GM03348 (cell line): ENCODE measurements around the gene SAPCD2.
"Not testable (repeated sequence)": the region's sequence is repeated elsewhere in the genome, so short reads cannot be mapped to it uniquely, and the experiment has no call there.

Source experiments
- DNase-seq: peaks from one replicate; pipeline ENCODE4 v3.0.0; 2012; ENCODE audit warnings: low spot score

SAPCD2 gene

DNA sequence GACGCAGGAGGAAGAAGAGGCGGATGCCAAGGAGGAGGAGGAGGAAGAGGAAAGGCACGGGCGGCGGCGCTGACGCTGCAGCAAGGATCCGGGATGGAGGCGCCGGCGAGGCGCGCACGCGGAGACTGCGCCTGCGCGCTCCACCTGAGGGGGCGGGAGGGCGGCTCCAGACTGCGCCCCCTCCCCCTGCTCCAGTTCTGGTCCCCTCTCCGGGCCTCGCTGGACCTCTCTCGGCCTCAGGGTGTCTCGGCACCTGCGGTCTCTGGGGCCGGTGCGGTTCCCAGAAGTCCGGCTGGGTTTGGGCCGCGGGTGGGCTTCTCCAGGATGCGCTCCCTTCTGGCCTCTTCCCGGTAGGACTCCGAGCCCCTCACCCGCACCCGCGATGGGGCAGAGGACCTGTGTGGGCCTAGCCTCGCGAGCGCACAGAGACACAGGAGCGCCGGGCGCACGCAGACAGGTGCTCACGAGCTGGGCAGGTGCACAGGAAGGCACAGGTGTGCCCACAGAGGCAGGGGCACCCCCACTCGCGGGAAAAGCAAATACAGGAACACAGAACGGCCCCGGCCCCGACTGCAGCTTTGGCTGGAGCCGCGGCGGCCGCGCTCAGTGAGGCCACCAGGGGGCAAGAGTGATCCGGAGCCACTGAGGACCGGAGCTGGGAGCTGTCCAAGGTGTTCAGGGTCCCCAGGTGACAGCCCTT is 24.1 kb downstream of the SAPCD2 start, which contains the start of gene NPDC1:
Gene NPDC1 (minus strand): TSS at position 90 of the 700 bp plus-strand sequence. CDS start 188 bp downstream, outside the sequence.
- DNase-seq: peak; percentile 94

DNA sequence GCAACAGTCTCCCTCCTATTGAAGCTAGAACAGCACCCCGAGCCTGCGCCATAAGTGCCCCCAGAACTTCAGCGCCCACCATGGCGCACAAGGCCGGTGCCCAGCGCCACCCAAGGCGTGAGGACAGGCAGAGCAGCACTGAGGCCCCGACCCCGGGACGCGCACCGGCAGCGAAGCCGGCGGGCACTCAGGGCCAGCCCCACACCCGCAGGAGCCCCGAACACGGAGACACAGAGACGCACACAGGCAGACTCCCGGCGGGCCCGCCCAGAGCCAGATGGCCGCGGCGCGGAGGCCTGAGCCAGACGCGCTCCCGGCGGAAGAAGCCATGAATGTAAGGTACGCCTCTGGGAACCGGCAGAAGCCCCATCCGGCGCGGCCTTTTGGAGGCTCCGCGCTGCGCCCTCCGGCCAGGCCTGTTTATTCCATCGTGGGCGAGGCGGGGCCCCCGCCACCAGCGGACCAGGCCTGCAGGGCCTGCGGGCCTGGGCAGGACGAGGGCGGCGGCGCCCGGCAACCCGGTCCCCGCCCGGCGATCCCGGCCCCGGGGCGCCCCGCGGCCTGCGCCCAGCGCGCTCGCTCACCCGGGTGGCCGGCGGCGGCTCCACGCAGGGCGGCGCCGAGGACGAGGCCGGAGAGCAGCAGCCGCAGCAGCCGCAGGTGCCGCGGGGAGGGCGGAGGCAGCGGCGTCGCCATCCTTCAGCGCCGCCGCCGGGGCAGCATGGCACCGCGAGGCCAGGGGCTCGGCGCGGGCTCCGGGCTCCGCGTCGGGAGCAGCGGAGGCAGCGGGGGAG is 24.9 kb downstream of the SAPCD2 start:
- DNase-seq: peak; percentile 71

DNA sequence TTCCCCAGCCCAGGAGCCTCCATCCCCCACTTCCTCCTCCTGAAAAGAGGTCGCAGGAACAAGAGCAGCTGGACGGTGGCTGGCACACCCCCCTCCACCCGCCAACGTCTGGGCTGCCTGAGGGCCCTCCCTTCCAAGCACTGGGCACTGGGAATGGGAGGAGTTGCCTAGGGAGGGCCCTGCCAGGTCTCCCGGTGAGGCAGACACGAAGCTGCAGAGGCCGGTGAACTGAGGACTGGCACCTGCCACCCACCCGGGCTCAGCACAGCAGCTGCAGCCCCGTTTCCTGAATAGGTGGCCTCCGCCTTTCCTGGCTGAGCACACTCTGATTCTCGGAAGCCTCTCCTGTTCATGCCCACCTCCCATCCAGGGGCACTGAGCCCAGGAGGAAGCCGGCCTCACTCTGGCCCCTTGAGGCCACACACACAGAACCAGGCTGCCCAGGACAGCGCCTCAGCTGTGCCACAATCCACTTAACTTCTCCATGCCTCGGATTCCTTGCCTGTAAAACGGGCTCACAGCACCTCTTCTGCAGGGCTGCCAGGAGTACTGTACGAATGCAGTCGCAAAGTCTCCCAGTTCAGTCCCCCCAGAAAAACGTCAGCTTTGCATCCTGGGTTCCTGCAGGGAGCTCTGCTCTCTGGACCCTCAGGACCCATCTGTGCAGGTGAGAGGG is 25.7 kb downstream of the SAPCD2 start:
- DNase-seq: peak; percentile 44

DNA sequence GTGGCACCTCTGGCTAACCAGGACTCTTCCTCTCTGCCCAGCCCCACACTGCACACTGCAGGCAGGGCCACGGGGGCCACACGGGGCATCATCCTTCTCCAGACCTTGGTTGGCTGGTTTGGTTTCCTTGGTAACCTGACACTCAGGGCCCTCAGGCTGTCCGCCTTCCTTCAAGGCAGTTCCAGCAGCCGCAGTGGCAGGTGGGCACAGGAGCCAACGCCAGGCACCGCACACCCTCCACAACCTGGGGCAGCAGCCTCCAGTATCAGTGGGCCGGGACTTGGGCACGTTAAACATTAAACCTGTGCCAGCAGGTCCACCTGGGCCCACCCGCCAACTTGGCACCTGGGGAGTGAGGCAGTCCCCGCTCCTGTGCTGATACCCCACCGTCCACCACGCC is 26.3 kb downstream of the SAPCD2 start:
- DNase-seq: no peak

DNA sequence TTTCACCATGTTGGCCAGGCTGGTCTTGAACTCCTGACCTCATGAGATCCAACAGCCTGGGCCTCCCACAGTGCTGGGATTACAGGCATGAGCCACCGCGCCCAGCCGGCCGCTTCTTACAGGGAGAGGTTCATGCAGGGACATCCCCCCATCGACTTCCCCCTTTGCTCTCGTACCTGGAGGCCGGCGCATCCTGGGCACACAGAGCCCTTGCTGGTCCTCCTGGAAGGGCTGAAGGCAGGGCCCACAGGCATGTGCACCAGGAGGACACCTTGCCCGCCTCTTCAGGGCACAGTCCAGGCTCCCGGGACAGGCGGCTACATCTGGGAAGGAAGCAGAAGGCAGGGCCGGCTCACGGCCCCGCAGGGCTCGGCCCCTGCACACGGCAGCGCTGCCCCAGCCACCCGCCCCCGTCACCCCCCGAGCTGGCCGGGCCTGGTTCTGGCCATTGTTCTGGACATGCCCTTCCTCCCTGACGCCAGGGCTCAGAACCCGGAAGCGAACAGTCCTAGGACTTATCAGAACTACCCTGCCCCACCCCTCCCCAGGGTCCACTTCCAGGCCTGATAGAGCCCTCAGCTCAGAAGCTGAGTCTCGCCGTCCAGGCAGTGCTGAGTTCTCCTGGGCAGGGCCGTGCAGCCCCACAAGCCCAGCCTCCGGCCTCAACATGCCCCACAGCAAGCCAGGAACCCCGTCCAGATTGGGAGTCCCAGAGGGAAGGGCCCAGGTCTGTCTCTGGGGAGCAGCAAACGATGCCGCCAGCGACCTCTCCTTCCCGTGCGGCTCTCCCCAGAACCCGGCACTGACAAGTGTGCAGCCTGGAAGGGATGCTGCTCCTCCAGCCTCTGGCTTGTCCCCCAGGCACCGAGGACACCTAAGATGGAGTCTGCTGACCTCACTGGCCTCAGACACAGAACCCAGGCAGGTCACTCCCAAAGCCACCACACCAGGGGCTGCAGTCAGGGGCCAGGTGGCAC is 27.3 kb downstream of the SAPCD2 start:
- no peak for DNase-seq

DNA sequence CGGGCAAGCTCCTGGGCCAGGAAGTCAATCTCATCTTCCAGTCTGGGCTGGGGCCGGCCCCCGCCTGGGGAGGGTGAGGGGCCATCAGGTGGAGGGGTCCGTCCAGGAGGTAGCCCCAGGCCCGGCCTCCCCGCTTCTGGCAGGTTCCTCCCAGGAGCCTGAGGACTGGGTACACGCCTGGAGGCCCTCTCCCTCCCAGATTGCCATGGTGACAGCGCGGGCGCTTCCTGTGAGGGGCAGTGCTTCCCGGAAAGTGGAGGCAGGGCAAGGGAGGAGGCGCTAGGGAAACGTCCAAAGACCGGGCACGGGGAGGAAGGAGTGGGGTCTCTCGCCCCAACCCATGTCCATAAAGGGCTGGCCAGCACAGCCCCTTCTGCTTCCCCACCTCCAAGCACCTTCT is 29.2 kb downstream of the SAPCD2 start:
- no peak for DNase-seq

DNA sequence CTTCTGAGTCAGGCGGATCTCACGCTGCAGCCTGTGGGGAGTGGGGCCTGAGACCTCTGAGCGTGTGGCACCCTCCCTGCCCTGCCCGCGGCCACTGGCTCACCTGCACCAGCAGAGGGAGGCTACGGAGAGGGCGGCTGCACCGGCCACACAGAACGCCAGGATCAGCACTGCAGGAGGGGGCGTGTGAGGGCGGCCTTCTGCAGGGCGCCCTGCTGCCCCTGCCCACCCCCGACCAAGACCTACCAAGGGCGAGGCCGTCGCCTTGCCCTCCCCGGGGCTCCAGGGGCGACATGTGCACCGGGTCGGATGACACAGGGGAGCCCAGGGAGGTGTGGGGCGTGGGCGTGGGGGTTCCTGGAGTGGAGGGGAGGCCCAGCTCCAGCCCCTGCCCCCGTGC is 29.8 kb downstream of the SAPCD2 start:
- DNase-seq: no peak

DNA sequence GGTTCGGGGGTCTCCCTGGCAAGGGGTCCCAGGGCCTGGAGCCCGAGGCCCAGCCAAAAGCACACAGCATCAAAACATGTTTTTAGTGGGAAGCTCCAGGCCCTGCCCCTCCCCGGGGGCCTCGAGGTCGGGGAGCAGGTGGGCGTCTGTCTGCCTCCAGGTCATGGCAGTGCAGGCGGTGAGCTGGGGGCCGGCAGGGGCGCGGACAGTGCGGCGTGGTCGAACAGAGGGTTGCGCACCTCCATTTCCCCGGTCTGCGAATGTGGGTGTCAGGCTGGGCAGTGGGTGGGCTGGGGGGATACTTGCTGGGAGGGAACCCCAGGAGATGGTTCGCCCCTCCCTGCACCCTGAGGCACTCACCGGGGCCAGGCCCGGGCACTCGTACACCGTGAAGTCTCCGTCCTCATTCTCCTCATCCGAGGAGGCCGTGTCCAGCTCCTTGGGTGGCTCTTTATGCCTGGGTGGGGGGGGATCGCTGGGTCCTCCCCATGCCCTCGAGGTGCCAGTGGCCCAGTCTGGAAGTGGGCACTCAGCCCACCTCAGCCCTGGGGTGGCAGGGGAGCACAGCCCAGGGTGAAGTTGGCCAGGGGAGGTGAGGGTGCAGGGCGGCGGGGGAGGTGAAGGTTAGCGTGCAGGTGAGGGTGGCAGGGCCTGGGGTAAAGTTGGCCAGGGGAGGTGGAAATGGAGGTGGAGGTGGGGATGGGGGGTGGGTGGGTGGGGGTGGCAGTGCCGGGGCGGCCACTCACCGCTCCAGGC is 30.6 kb downstream of the SAPCD2 start:
- DNase-seq: no peak

DNA sequence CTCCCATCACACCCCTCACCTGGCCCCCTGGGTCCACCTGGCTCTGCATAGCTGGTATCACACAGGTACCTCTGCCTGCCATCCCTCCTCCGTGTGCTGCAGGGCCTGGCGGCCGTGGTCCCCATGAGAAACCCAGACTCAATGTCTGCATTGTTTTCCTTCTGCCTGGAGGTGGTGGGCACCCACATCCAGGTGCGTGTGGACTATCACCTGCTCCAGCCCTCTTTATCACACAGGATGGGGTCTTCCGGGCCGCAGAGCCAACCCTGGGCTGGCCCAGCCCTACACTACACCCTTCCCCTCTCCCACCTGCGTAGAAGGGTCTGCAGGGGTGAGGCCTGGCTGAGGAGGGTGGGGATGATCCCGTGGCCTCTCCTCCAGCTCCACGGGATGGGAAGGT is 31.4 kb downstream of the SAPCD2 start:
- DNase-seq: no peak

DNA sequence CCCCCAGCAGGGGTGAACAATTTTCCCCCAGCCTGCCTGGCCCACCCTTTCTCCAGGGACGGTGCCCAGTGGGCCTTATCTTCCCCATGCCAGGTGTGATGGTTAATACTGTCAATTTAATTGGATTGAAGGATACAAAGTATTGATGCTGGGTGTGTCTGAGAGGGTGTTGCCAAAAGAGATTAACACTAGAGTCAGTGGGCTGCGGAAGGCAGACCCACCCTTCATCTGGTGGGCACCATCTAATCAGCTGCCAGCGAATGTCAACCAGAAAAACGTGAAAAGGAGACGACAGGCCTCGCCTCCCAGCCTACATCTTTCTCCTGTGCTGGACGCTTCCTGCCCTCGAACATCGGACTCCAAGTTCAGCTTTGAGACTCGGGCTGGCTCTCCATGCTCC is 32.9 kb downstream of the SAPCD2 start:
- DNase-seq: no peak

DNA sequence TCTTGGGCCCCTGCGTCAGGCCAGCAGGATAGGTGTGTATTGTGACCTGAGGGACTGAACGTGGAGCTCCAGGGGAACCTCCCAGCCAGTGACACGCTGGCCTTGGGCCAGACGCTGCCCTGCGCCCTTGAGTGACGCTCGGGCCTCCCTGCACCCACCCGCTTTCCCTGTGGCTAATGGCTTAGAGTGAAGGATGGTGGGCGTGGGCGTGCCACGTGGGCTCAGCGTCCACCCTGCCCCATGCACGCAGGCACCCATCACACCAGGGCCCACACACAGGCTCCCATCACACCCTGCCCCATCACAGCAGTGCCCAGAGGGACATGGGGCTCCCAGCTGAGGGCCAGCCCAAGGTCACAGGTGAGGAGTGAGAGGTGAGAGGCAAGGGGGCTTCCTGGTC is 33.3 kb downstream of the SAPCD2 start:
- no peak for DNase-seq

DNA sequence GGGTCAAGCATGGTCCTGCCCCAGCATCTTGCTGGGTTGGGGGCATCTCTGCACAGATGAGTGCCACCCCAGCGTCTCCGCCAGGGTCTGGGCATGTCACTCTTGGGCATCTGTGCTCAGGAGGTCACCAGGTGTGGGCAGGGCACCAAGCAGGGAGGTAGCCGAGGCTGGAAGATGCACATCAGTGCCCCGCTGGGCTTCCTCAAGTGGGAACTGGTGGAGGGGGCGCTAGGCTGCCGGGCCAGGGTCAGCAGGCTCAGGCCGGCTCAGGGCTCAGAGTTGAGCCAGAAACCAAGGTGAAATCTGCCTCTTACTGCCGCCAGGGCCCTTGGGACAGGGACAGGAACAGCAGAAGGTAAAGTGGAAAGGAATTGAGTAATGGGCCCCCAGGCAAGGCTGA is 34.4 kb downstream of the SAPCD2 start:
- DNase-seq: no peak

DNA sequence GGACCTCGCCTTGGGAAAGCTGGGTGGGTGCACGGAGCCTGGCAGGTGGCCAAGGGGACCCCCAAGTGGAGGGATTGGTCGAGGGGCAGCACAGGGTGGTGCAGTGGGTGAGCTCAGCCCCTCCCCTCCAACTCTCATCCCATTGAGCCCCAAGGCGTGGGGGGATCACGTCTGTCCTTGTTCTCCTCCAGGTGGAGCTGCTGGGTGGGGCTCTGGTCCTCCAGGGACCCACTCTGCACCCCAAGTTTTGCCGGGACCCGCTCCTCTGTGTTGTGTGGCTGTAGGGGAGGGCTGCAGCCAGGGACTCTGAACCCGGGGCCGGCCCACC is 34.9 kb downstream of the SAPCD2 start:
- DNase-seq: no peak

DNA sequence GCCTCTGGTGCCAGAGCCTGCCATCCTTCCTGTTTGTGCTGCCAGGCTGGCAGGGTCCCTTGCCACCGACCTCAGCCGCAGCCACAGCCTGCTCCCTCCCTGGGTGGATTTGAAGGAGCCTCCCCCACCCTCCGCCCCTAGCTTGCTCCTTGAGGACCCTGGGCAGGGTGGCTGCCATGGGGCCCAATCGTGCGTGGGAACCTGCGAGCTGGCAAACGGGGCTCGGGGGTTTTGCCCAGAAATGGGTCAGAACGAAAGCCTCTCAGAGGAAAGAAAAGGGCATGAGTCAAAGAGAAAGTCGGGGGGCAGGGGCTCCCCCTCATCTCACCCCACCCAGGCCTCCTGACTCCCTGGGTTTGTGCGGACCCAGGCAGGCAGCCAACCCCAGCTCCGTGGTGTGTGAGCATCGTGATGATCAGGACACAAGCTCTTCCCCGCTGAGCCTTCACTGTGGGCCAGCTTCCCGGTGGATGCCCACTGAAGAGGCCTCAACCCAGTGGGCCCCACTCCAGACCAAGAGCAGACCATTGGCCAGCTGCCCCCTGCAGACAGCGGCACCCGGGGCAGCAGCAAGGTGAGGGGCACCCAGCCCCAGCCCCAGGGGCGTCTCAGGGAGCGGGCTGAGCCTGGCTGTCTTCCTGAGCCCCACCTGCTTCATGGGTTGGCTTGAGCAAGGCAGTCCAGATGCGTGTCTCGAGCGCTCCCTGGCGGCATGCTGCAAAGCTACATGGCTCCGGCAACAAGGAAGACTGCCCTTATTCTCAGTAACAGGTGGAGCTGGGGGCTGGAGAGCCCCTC is 35.4 kb downstream of the SAPCD2 start:
- peak; percentile 90 for DNase-seq

DNA sequence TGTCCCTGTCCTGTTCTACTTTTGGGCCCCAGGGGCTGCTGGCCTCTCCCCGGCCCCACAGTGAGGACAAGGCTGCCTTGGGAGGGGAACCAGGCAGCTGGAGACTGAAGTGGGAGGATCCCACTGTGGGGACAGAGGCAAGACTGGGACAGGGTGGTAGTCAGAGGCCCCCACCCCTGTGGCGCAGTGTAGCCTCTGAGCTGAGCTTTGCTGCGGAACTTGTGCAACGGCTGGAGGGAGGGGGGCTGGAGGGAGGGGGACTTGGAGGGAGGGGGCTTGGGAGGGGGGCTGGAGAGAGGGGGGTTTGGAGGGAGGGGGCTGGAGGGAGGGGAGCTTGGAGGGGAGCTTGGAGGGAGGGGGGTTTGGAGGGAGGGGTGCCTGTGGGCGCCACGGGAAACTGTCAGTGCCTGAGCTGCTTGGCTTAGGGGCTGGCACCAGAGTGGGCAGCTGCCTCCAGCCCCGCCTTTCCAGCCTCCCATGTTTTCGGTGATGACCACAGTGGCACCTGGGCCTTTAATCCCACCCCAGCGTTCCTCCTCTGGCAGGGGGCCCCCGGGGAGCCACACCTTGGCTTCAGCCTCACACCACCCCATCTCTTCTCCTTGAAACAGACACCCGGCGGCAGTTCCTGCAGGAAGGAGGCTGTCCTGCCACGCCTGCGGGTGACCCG is 36.2 kb downstream of the SAPCD2 start:
- no peak for DNase-seq

DNA sequence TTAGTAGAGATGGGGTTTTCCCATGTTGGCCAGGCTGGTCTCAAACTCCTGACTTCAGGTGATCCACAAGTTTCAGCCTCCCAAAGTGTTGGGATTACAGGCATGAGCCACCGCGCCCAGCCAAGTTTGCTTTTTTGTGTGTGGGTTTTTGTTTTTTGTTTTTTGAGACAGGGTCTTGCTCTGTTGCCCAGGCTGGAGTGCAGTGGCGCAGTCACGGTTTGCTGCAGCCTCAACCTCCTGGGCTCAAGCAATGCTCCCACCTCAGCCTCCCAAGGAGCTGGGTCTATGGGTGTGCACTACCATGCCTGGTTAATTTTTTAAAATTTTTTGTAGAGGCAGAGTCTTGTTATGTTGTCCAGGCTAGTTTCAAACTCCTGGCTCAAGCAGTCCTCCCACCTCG is 36.9 kb downstream of the SAPCD2 start:
- not testable (repeated sequence) for DNase-seq

DNA sequence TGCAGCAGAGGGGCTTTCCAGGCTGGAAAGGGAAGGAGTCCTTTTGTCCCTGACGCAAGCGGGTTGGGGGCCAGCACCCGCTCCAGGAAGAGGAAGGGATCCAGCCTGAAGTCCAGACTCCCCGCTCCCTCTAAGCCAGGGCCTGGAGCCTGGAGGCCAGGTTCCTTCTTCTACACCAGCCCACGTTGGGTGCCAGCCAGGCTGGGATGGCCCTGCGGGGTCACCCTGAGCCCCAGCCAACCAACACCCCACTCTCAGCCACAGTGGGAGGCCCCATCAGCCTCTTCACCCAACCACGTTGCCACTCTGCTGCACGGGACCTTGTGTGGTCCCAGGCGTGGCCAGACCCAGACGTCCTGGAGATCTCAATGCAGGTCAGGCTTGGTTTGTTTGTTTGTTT is 37.5 kb downstream of the SAPCD2 start:
- no peak for DNase-seq

DNA sequence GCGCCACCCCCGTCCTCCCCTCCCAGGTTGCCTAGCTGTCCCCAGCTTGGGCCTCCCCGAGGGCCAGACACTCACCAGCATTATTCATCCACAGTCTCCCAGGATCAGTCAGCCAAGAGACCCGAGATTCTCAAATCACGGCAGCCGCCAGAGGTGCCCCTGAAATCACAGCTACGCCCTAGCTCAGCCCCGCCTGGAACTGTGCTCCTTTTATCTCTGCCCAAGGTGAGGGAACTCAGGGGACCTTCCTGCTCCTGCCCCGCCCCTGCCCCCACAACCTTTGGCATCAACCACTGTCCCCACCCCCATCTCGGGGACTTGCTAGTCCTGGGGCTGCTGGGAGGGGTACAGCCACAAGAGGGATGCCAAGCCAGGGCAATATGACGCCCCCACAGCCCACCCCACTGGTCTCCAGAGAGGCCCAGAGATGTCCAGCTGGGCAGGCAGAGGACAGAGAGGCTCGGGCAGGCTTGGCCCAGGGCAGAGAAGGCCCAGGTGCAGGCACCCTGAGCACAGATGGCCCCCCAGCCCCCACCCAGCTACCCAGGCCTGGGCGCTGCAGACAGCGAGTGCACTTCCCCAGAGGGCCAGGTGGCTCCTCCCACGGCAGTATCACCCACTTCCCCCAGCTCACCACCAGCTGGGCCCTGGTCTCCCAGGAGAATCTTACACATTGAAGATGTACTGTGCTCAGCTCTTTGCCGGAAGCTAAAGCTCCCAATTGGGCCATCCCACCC is 38.3 kb downstream of the SAPCD2 start, which contains the start of gene FUT7:
Gene FUT7 (minus strand): TSS at position 185 of the 737 bp plus-strand sequence. CDS start 97 bp downstream, at position 88.
- DNase-seq: no peak
